Neural progenitor cell (in vitro differentiated cells): Measurements from ENCODE around the gene ANKRD13D. TPM values are rescaled to one million over a fixed set of nuclear protein-coding genes. Genes with fewer than 3 reads are reported as not detected.
A peak's percentile ranks its signal among the peaks of the same experiment; 100 is the strongest.

ENCODE experiments used
- DNase-seq: peaks from one replicate; pipeline ENCODE4 v3.0.0-alpha.2; 2016; ENCODE audit warnings: low spot score
- H2AFZ ChIP-seq: fragments of 200-600 bp; sonication (generic); replicated peaks from 2 replicates; pipeline ENCODE4 v1.6.1; 2016; ENCODE audit warnings: antibody characterized with exemption
- H3F3A ChIP-seq: fragments of 200-600 bp; sonication (generic); 2 replicates; pipeline ENCODE4 v1.6.1; 2016; ENCODE audit warnings: antibody characterized with exemption, low read depth
- H3K27ac ChIP-seq: fragments of 200-600 bp; sonication (generic); 2 replicates; pipeline ENCODE4 v1.5.1; 2016; ENCODE audit warnings: mild to moderate bottlenecking
- H3K27me3 ChIP-seq: fragments of 200-600 bp; sonication (generic); 2 replicates; pipeline ENCODE4 v1.6.1; 2016; ENCODE audit warnings: mild to moderate bottlenecking, moderate library complexity
- H3K36me3 ChIP-seq: fragments of 200-600 bp; sonication (generic); 2 replicates; pipeline ENCODE4 v1.5.1; 2016
- H3K4me1 ChIP-seq: fragments of 200-600 bp; sonication (generic); 2 replicates; pipeline ENCODE4 v1.6.1; 2016; ENCODE audit warnings: mixed run types
- H3K4me2 ChIP-seq: fragments of 200-600 bp; sonication (generic); 2 replicates; pipeline ENCODE4 v1.6.1; 2016
- H3K4me3 ChIP-seq: fragments of 200-600 bp; sonication (generic); 2 replicates; pipeline ENCODE4 v1.5.1; 2016
- H3K79me2 ChIP-seq: fragments of 200-600 bp; sonication (generic); 2 replicates; pipeline ENCODE4 v1.6.1; 2016; ENCODE audit warnings: low read depth
- H3K9ac ChIP-seq: fragments of 200-600 bp; sonication (generic); 2 replicates; pipeline ENCODE4 v1.6.1; 2016
- H3K9me3 ChIP-seq: fragments of 200-600 bp; sonication (generic); 2 replicates; pipeline ENCODE4 v1.5.1; 2016; ENCODE audit warnings: low read depth
- H4K20me1 ChIP-seq: fragments of 200-600 bp; sonication (generic); 2 replicates; pipeline ENCODE4 v1.6.1; 2016; ENCODE audit warnings: low read depth
- H3K27ac Mint-ChIP-seq: 3 replicates; pipeline ENCODE4 v1.8.0; 2021; ENCODE audit warnings: mixed read lengths
- H3K27me3 Mint-ChIP-seq: 2 replicates; pipeline ENCODE4 v1.8.0; 2022; ENCODE audit warnings: low read depth, mild to moderate bottlenecking, inconsistent platforms, moderate library complexity, mixed read lengths; ENCODE audit not compliant: insufficient read depth
- H3K36me3 Mint-ChIP-seq: 3 replicates; pipeline ENCODE4 v1.8.0; 2021; ENCODE audit warnings: mixed read lengths
- H3K4me1 Mint-ChIP-seq: 3 replicates; pipeline ENCODE4 v1.8.0; 2021; ENCODE audit warnings: mixed read lengths
- H3K4me3 Mint-ChIP-seq: 3 replicates; pipeline ENCODE4 v1.8.0; 2021; ENCODE audit warnings: mild to moderate bottlenecking, moderate library complexity, mixed read lengths
- H3K9me3 Mint-ChIP-seq: 3 replicates; pipeline ENCODE4 v1.8.0; 2020; ENCODE audit warnings: mixed read lengths
- EZH2 ChIP-seq: fragments of 200-600 bp; sonication (generic); IDR thresholded peaks from 2 replicates; pipeline ENCODE4 v1.6.1; 2017; ENCODE audit warnings: antibody characterized with exemption, mild to moderate bottlenecking, moderate library complexity
- EZH2phosphoT487 ChIP-seq: fragments of 200-600 bp; sonication (generic); IDR thresholded peaks from 2 replicates; pipeline ENCODE4 v1.6.1; 2017; ENCODE audit warnings: antibody characterized with exemption
- total RNA-seq: library from RNA; depleted of rRNA; stranded (reverse); fragments of >200 nt; gene quantifications from 2 replicates; pipeline ENCODE4 v1.2.3, GENCODE V29; 2015; ENCODE audit warnings: low replicate concordance
- TF ChIP-seq, protein P1 (sequence below): fragments of 200-600 bp; sonication (generic); IDR thresholded peaks from 2 replicates; pipeline ENCODE4 v1.5.1; 2017; ENCODE audit warnings: antibody characterized with exemption, mild to moderate bottlenecking

The ANKRD13D gene
- total RNA-seq, 1 donor from 2014 or later = 21.0 TPM

DNA sequence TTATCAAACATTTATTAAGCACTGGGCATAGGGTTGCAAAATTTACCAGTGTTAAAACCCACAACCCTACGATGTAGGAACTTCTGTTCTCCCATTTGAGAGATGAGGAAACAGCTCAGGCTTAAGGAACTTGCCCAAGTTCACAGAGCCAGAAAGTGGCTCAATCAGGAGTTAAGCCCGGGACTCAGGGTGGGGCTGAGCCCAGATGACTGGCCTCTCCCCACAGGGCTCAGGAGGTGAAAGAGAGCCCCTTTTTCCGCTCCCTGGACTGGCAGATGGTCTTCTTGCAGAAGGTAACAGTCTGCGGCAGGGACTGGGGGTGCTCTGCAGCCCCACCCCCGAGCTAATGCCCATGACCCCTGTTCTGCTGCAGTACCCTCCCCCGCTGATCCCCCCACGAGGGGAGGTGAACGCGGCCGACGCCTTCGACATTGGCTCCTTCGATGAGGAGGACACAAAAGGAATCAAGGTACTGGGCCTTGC is 5.6 kb upstream of the ANKRD13D start:
- H3K4me3 Mint-ChIP-seq = no peak overlapping the region
- no peak overlapping the region for H3K27ac ChIP-seq

DNA sequence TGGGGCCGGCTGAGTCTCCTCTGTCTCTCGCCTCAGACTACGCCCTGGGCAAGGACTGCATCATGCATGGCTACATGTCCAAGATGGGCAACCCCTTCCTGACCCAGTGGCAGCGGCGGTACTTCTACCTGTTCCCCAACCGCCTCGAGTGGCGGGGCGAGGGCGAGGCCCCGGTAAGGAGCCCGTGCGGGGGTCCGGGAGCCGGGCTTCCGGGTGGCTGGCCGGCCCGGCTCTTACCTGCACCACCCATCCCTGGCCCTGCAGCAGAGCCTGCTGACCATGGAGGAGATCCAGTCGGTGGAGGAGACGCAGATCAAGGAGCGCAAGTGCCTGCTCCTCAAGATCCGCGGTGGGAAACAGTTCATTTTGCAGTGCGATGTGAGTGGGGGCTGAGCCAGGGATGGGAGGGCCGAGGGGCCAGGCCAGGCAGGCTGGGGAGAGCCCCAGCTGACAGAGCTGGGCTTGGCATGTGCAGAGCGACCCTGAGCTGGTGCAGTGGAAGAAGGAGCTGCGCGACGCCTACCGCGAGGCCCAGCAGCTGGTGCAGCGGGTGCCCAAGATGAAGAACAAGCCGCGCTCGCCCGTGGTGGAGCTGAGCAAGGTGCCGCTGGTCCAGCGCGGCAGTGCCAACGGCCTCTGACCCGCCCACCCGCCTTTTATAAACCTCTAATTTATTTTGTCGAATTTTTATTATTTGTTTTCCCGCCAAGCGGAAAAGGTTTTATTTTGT is 4.1 kb upstream of the ANKRD13D start:
- Mint-ChIP-seq H3K27me3 (peaks cover 11% of the 10 kb centered on the region), H3K27ac (peak overlapping the region; percentile 42), H3K36me3 (peaks cover 5% of the 10 kb centered on the region), H3K9me3 (no peaks in the 10 kb centered on the region), H3K4me1 (peaks cover 17% of the 10 kb centered on the region), H3K4me3 (no peak overlapping the region)
- Histone ChIP-seq H3K79me2 (peaks cover 5% of the 10 kb centered on the region), H3K36me3 (no peaks in the 10 kb centered on the region), H3K4me1 (peaks cover 10% of the 10 kb centered on the region), H3K4me2 (no peak overlapping the region), H3K4me3 (no peak overlapping the region), H2AFZ (no peak overlapping the region), H3K27ac (no peak overlapping the region), H3K9ac (no peak overlapping the region), H3K9me3 (no peaks in the 10 kb centered on the region), H4K20me1 (no peaks in the 10 kb centered on the region), H3K27me3 (no peaks in the 10 kb centered on the region), H3F3A (peaks cover 21% of the 10 kb centered on the region)
- TF ChIP-seq EZH2phosphoT487 (no peak), EZH2 (no peak)
- TF ChIP-seq, protein P1, sequence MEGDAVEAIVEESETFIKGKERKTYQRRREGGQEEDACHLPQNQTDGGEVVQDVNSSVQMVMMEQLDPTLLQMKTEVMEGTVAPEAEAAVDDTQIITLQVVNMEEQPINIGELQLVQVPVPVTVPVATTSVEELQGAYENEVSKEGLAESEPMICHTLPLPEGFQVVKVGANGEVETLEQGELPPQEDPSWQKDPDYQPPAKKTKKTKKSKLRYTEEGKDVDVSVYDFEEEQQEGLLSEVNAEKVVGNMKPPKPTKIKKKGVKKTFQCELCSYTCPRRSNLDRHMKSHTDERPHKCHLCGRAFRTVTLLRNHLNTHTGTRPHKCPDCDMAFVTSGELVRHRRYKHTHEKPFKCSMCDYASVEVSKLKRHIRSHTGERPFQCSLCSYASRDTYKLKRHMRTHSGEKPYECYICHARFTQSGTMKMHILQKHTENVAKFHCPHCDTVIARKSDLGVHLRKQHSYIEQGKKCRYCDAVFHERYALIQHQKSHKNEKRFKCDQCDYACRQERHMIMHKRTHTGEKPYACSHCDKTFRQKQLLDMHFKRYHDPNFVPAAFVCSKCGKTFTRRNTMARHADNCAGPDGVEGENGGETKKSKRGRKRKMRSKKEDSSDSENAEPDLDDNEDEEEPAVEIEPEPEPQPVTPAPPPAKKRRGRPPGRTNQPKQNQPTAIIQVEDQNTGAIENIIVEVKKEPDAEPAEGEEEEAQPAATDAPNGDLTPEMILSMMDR = no peak
- no peak for DNase-seq

More for the DNA sequence above, 5.6 kb upstream of the ANKRD13D start:
- TF ChIP-seq, protein P1 = no peak
- TF ChIP-seq EZH2phosphoT487 = no peak
- TF ChIP-seq EZH2 = no peak
- Histone ChIP-seq H2AFZ (no peak overlapping the region), H3K9me3 (no peaks in the 10 kb centered on the region), H3K9ac (no peak overlapping the region), H3K27me3 (no peaks in the 10 kb centered on the region), H3K36me3 (no peaks in the 10 kb centered on the region), H3K4me1 (peaks cover 7% of the 10 kb centered on the region), H4K20me1 (no peaks in the 10 kb centered on the region), H3K4me3 (no peak overlapping the region), H3F3A (peaks cover 17% of the 10 kb centered on the region), H3K4me2 (no peak overlapping the region), H3K79me2 (no peaks in the 10 kb centered on the region)
- Mint-ChIP-seq H3K27me3 (peaks cover 10% of the 10 kb centered on the region), H3K9me3 (no peaks in the 10 kb centered on the region), H3K36me3 (peaks cover 7% of the 10 kb centered on the region), H3K27ac (no peak overlapping the region), H3K4me1 (peaks cover 12% of the 10 kb centered on the region)
- no peak for DNase-seq

DNA sequence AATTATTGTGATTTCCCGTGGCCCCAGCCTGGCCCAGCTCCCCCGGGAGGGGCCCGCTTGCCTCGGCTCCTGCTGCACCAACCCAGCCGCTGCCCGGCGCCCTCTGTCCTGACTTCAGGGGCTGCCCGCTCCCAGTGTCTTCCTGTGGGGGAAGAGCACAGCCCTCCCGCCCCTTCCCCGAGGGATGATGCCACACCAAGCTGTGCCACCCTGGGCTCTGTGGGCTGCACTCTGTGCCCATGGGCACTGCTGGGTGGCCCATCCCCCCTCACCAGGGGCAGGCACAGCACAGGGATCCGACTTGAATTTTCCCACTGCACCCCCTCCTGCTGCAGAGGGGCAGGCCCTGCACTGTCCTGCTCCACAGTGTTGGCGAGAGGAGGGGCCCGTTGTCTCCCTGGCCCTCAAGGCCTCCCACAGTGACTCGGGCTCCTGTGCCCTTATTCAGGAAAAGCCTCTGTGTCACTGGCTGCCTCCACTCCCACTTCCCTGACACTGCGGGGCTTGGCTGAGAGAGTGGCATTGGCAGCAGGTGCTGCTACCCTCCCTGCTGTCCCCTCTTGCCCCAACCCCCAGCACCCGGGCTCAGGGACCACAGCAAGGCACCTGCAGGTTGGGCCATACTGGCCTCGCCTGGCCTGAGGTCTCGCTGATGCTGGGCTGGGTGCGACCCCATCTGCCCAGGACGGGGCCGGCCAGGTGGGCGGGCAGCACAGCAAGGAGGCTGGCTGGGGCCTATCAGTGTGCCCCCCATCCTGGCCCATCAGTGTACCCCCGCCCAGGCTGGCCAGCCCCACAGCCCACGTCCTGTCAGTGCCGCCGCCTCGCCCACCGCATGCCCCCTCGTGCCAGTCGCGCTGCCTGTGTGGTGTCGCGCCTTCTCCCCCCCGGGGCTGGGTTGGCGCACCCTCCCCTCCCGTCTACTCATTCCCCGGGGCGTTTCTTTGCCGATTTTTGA is 3.3 kb upstream of the ANKRD13D start:
- Histone ChIP-seq H3F3A (peaks cover 21% of the 10 kb centered on the region), H3K9me3 (no peaks in the 10 kb centered on the region), H3K27me3 (no peaks in the 10 kb centered on the region), H2AFZ (no peak overlapping the region), H4K20me1 (no peaks in the 10 kb centered on the region), H3K27ac (no peak overlapping the region), H3K4me3 (no peak overlapping the region), H3K9ac (no peak overlapping the region), H3K79me2 (peaks cover 13% of the 10 kb centered on the region), H3K36me3 (no peaks in the 10 kb centered on the region), H3K4me1 (peaks cover 11% of the 10 kb centered on the region), H3K4me2 (no peak overlapping the region)
- peaks cover 12% of the 10 kb centered on the region for H3K27me3 Mint-ChIP-seq
- peaks cover 3% of the 10 kb centered on the region for H3K36me3 Mint-ChIP-seq
- DNase-seq = no peak
- no peak overlapping the region for H3K4me3 Mint-ChIP-seq
- no peaks in the 10 kb centered on the region for H3K9me3 Mint-ChIP-seq
- no peak overlapping the region for H3K27ac Mint-ChIP-seq
- peaks cover 17% of the 10 kb centered on the region for H3K4me1 Mint-ChIP-seq
- TF ChIP-seq EZH2 (no peak), EZH2phosphoT487 (no peak)
- TF ChIP-seq, protein P1 = no peak
